Ishikawa (cell line): ENCODE data around the gene ZBED5.

Experiments
- CEBPB ChIP-seq: IDR thresholded peaks from 2 replicates; pipeline ENCODE4 v1.6.1; 2012
- CREB1 ChIP-seq: IDR thresholded peaks from 2 replicates; pipeline ENCODE4 v1.6.1; 2012; ENCODE audit warnings: low read depth
- EGR1 ChIP-seq: IDR thresholded peaks from 2 replicates; pipeline ENCODE4 v1.6.1; 2012
- EP300 ChIP-seq: IDR thresholded peaks from 2 replicates; pipeline ENCODE4 v1.6.1; 2012; ENCODE audit warnings: borderline replicate concordance
- FOXM1 ChIP-seq: IDR thresholded peaks from 2 replicates; pipeline ENCODE4 v1.6.1; 2012; ENCODE audit warnings: low read depth, borderline replicate concordance
- NFIC ChIP-seq: IDR thresholded peaks from 2 replicates; pipeline ENCODE4 v1.6.1; 2012
- RAD21 ChIP-seq: IDR thresholded peaks from 2 replicates; pipeline ENCODE4 v1.6.1; 2012; ENCODE audit warnings: low read depth
- TAF1 ChIP-seq: IDR thresholded peaks from 2 replicates; pipeline ENCODE4 v1.6.1; 2012; ENCODE audit warnings: low read depth, mild to moderate bottlenecking
- TCF12 ChIP-seq: IDR thresholded peaks from 2 replicates; pipeline ENCODE4 v1.6.1; 2012; ENCODE audit warnings: low read depth
- TEAD4 ChIP-seq: IDR thresholded peaks from 2 replicates; pipeline ENCODE4 v1.6.1; 2012
- YY1 ChIP-seq: IDR thresholded peaks from 2 replicates; pipeline ENCODE4 v1.6.1; 2012; ENCODE audit warnings: low read depth
- ZBTB7A ChIP-seq: IDR thresholded peaks from 2 replicates; pipeline ENCODE4 v1.6.1; 2012; ENCODE audit warnings: low read depth
- TF ChIP-seq, protein P1 (sequence below): IDR thresholded peaks from 2 replicates; pipeline ENCODE4 v1.6.1; 2012
- TF ChIP-seq, protein P2 (sequence below): IDR thresholded peaks from 2 replicates; pipeline ENCODE4 v1.6.1; 2012
- TF ChIP-seq, protein P3 (sequence below): IDR thresholded peaks from 2 replicates; pipeline ENCODE4 v1.6.1; 2012; ENCODE audit warnings: low read depth, mild to moderate bottlenecking

ZBED5 gene

DNA sequence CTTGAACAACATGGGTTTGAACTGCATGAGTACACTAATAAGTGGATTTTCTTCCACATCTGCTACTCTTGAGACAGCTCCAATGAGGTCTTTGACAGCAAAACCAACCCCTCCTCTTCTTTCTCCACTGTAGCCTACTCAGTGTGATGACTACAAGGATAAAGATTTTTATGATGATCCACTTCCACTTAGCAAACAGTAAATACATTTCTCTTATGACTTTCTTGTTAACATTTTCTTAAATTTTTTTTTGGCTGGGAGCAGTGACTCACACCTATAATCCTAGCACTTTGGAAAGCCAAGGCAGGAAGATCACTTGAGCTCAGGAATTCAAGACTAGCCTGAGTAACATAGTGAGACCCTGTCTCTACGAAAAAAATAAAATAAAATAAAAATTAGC is 39.3 kb downstream of the ZBED5 start:
- no peak for TF ChIP-seq FOXM1

DNA sequence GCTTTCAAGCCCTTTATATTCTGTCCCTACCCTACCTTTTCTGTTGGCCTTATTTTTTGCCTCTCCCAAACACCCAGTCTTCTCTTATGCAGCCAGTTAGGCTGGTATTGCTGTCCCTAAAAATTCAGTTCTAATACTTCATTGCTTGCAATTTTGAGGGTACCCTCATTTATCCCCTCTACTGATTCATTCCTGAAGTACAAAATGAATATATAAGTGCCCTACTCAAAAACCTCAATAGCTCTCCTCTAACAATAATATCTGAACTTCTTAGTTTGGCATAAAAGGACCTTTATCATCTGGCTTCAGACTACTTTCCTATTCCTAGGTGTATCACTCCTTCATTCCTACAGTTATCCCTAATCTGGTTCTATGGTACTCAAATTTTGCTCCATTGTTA is 43.9 kb downstream of the ZBED5 start:
- TF ChIP-seq NFIC, result no peak
- TF ChIP-seq TAF1, result no peak
- TF ChIP-seq FOXM1, result no peak
- no peak for TF ChIP-seq EP300
- TF ChIP-seq ZBTB7A, result no peak
- TF ChIP-seq YY1, result no peak
- TF ChIP-seq CEBPB, result no peak
- TF ChIP-seq, protein P1, sequence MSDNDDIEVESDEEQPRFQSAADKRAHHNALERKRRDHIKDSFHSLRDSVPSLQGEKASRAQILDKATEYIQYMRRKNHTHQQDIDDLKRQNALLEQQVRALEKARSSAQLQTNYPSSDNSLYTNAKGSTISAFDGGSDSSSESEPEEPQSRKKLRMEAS, result no peak
- TF ChIP-seq, protein P2, sequence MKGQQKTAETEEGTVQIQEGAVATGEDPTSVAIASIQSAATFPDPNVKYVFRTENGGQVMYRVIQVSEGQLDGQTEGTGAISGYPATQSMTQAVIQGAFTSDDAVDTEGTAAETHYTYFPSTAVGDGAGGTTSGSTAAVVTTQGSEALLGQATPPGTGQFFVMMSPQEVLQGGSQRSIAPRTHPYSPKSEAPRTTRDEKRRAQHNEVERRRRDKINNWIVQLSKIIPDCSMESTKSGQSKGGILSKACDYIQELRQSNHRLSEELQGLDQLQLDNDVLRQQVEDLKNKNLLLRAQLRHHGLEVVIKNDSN, result no peak
- TF ChIP-seq RAD21, result no peak

DNA sequence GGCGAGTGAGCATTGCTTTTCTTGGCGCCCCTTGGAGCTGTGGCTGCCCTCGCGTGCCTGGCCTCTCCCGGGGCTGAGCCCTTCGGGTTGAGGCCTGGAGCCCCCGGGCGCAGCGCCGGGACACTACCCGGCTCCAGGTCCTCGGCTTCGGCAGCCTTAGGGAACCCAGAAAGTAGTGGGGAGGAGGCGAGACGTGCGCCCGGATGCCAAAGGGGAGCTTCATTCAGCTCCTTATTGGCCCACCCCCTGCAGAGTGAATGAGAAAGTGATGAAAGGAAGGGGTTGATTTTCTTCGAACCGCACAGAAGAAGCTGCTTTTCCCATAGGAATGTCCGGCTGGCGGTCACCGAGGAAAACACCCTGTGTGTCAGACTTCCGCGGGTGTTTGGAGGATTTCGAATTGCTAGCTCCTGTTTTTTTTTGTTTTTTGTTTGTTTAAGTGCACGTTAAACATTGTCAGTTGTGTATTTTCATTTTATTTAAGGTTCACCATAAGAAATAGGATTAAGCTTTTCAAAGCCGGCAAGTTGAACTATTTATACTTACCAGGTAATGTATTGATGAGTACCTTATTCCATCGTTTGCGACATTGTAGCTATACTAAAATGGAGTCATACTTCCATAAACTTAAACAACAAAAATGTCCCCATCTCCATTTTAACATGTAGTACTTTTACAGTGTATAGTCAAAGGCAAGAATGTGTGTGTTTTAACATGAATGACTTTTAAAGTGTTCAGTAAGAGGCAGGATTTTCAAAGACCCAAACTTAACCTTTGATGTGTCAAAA is 48.3 kb downstream of the ZBED5 start:
- TF ChIP-seq RAD21, result no peak
- TF ChIP-seq, protein P1, result peak; percentile 46
- TF ChIP-seq, protein P3, sequence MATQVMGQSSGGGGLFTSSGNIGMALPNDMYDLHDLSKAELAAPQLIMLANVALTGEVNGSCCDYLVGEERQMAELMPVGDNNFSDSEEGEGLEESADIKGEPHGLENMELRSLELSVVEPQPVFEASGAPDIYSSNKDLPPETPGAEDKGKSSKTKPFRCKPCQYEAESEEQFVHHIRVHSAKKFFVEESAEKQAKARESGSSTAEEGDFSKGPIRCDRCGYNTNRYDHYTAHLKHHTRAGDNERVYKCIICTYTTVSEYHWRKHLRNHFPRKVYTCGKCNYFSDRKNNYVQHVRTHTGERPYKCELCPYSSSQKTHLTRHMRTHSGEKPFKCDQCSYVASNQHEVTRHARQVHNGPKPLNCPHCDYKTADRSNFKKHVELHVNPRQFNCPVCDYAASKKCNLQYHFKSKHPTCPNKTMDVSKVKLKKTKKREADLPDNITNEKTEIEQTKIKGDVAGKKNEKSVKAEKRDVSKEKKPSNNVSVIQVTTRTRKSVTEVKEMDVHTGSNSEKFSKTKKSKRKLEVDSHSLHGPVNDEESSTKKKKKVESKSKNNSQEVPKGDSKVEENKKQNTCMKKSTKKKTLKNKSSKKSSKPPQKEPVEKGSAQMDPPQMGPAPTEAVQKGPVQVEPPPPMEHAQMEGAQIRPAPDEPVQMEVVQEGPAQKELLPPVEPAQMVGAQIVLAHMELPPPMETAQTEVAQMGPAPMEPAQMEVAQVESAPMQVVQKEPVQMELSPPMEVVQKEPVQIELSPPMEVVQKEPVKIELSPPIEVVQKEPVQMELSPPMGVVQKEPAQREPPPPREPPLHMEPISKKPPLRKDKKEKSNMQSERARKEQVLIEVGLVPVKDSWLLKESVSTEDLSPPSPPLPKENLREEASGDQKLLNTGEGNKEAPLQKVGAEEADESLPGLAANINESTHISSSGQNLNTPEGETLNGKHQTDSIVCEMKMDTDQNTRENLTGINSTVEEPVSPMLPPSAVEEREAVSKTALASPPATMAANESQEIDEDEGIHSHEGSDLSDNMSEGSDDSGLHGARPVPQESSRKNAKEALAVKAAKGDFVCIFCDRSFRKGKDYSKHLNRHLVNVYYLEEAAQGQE, result no peak

DNA sequence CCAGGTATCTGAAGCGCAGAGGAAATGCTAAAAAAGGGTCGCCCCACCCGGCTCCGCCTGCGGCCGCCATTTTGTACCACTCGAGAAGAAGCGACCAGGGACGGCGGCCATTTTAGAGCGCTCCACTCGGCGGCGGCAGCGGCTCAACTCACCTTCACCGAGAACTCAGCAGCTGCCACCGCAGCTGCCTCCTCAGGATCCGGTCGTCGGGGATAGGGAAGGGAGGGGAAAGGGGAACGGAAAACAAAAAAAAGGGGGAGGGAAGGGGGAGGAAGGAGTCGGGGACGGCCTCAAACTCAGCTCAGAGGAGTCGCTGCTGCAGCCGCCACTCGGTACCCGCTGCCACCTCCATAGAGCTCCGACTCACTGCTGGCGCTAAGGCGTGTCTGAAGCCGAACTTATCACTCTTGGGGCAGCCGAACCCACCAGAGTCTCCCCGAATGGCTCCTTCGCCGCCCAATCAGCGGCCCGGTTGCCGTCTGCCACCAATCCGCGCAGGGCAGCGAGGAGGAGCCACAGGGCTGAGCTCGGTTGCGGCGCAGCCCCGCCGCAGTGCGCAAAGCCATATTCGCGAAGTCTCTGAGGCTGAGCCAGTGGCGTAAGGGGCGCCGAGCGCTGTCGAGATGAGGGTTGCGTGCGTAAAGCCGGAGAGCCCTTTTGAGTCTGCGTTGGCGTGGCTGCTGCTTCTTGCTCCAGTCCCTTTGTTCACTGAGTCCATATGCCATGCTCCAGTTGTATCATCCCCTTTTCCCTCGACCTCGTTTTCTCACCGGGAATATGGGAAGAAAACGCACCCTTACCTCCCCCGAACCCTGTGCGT is 49.1 kb downstream of the ZBED5 start, which contains the start of gene EIF4G2:
TSS of gene EIF4G2 (minus strand) at position 374 of the 820 bp plus-strand sequence.
- TF ChIP-seq TEAD4, result peak; percentile 93
- TF ChIP-seq EP300, result no peak
- TF ChIP-seq YY1, result peak; percentile 98
- TF ChIP-seq RAD21, result no peak
- TF ChIP-seq, protein P2, result no peak
- TF ChIP-seq TAF1, result peak; percentile 78
- TF ChIP-seq, protein P3, result no peak
- TF ChIP-seq, protein P1, result peak; percentile 57; the same call in 1 of the 2 replicates
- TF ChIP-seq EGR1, result peak; percentile 75
- no peak for TF ChIP-seq CREB1

DNA sequence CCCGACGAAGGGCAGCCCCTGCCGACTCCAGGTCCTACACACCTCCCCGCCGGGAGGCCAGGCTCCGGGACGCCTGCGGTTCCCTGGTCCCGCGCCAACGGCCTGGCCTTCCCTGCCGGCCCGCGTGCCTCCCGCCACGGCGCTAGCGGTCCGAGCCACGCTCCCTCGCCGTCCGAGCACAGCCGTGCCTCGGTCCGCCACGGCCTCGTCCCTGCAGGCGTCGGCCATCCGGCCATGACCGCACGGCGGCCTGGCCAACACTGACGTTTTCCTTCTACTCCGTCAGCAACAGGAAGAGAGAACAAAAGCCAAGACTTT is 49.7 kb downstream of the ZBED5 start:
- TF ChIP-seq ZBTB7A, result 0 out of 2 replicates have a peak, but pooled peaks have one; percentile 19
- TF ChIP-seq EGR1, result no peak

DNA sequence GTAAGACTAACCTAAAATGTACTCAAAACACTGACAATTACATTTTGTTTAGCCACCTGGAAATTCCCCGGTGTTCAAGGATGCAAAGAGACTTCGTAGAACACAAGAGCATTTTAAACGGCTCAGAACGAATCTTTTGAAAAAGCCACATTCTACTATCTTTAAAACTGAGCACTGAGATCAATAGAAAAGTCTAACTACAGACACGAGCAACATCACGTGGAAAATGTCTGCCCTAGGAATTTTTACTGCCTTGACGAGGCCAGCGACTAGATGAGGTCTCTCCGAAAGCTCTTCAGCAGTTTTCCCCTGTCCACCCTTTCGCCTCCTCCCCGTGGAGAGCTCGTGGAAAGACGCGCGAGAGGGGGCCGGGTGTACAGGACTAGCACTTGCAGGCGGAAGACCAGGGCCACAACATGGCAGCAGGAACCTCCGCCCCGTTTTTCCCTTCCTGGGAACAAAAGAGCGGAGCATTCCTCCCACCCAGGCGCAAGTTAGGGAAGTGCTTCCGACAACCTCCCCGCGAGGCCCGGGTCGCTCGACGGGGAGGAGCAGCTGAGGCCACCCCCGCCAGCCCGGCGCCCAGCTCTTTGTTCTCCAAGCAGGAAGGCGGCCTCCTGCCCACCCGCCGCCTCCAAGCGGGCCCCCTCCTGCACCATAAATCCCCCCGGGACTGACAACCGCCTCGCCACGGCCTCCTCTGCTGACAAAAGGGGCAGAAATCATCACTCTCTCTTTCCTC is 50.2 kb downstream of the ZBED5 start:
- TF ChIP-seq FOXM1 (no peak), EP300 (no peak), TCF12 (no peak), NFIC (no peak), TAF1 (no peak), EGR1 (0 out of 2 replicates have a peak, but pooled peaks have one; percentile 11), YY1 (peak; percentile 62; the same call in 1 of the 2 replicates), CEBPB (no peak), CREB1 (no peak), TEAD4 (no peak), RAD21 (no peak), ZBTB7A (peak; percentile 49; the same call in 1 of the 2 replicates)
- TF ChIP-seq, protein P2, result no peak
- TF ChIP-seq, protein P3, result no peak
- TF ChIP-seq, protein P1, result peak; percentile 31; the same call in 1 of the 2 replicates
